Measurements from ENCODE around the gene MLST8. TPM values are rescaled to one million over a fixed set of nuclear protein-coding genes. Genes with fewer than 3 reads are reported as not detected.
A peak's percentile ranks its signal among the peaks of the same experiment; 100 is the strongest.

The MLST8 gene
- polyA plus RNA-seq, 2 donors, result 27.8 to 38.3 TPM

- Histone ChIP-seq H3K27ac (ENCODE audit: low read depth in 2 of 2, low read length in 1 of 2) (no peak within 1 kb of the TSS), H3K27me3 (ENCODE audit: control insufficient read depth in 1 of 2, insufficient read depth in 2 of 2, low read length in 2 of 2) (no peaks in the 10 kb centered on the region), H3K4me3 (ENCODE audit: low read depth in 1 of 2, low read length in 2 of 2) (no peak within 1 kb of the TSS), H3K9me3 (ENCODE audit: control insufficient read depth in 2 of 2, insufficient read depth in 1 of 2, low read depth in 1 of 2, low read length in 1 of 2) (no peaks in the 10 kb centered on the region), H3K4me1 (ENCODE audit: control insufficient read depth in 2 of 2, insufficient read depth in 2 of 2, low read length in 1 of 2) (peaks cover 7 to 27% of the 10 kb centered on the region in 2 donors), H3K36me3 (ENCODE audit: control insufficient read depth in 2 of 2, insufficient read depth in 2 of 2, low read length in 1 of 2) (peaks cover 0 to 27% of the 10 kb centered on the region in 2 donors)
- WGBS, 2 donors, result 76 to 78% methylated on average over 22 to 24 of the region's 24 CpGs
These were observed 5.4 kb downstream of the MLST8 start, which contains the start of gene BRICD5 for GRCh38 chr16:2210386-2211365. Gene BRICD5, minus strand, starts transcription at chr16:2210863. Its CDS starts 30 bp downstream, at chr16:2210833.

GRCh38 chr16:2211923-2212347, 6.7 kb downstream of the MLST8 start:
- Histone ChIP-seq H3K36me3 (ENCODE audit: control insufficient read depth in 2 of 2, insufficient read depth in 2 of 2, low read length in 1 of 2) (peaks cover 0 to 24% of the 10 kb centered on the region in 2 donors), H3K27me3 (ENCODE audit: control insufficient read depth in 1 of 2, insufficient read depth in 2 of 2, low read length in 2 of 2) (no peaks in the 10 kb centered on the region), H3K9me3 (ENCODE audit: control insufficient read depth in 2 of 2, insufficient read depth in 1 of 2, low read depth in 1 of 2, low read length in 1 of 2) (no peaks in the 10 kb centered on the region), H3K4me3 (ENCODE audit: low read depth in 1 of 2, low read length in 2 of 2) (no peak overlapping the region), H3K4me1 (ENCODE audit: control insufficient read depth in 2 of 2, insufficient read depth in 2 of 2, low read length in 1 of 2) (peaks cover 0 to 18% of the 10 kb centered on the region in 2 donors), H3K27ac (ENCODE audit: low read depth in 2 of 2, low read length in 1 of 2) (peak overlapping the region in 1 of 2 donors; percentile 47)
- 67% methylated on average over 11 of the region's 11 CpGs for WGBS, 2 donors

GRCh38 chr16:2212362-2213324, 7.4 kb downstream of the MLST8 start:
- Histone ChIP-seq H3K4me3 (ENCODE audit: low read depth in 1 of 2, low read length in 2 of 2) (peak overlapping the region in 1 of 2 donors; percentile 63), H3K27ac (ENCODE audit: low read depth in 2 of 2, low read length in 1 of 2) (peak overlapping the region in 1 of 2 donors; percentile 47), H3K9me3 (ENCODE audit: control insufficient read depth in 2 of 2, insufficient read depth in 1 of 2, low read depth in 1 of 2, low read length in 1 of 2) (no peaks in the 10 kb centered on the region), H3K36me3 (ENCODE audit: control insufficient read depth in 2 of 2, insufficient read depth in 2 of 2, low read length in 1 of 2) (peaks cover 0 to 20% of the 10 kb centered on the region in 2 donors), H3K27me3 (ENCODE audit: control insufficient read depth in 1 of 2, insufficient read depth in 2 of 2, low read length in 2 of 2) (no peaks in the 10 kb centered on the region), H3K4me1 (ENCODE audit: control insufficient read depth in 2 of 2, insufficient read depth in 2 of 2, low read length in 1 of 2) (peaks cover 0 to 18% of the 10 kb centered on the region in 2 donors)
- WGBS, 2 donors, result 46 to 50% methylated on average over 19 of the region's 19 CpGs

- Histone ChIP-seq H3K4me3 (ENCODE audit: low read depth in 1 of 2, low read length in 2 of 2) (peak overlapping the region; percentile 63 to 89), H3K27ac (ENCODE audit: low read depth in 2 of 2, low read length in 1 of 2) (peak overlapping the region; percentile 80 to 86), H3K4me1 (ENCODE audit: control insufficient read depth in 2 of 2, insufficient read depth in 2 of 2, low read length in 1 of 2) (peaks cover 0 to 18% of the 10 kb centered on the region in 2 donors), H3K9me3 (ENCODE audit: control insufficient read depth in 2 of 2, insufficient read depth in 1 of 2, low read depth in 1 of 2, low read length in 1 of 2) (no peaks in the 10 kb centered on the region), H3K27me3 (ENCODE audit: control insufficient read depth in 1 of 2, insufficient read depth in 2 of 2, low read length in 2 of 2) (no peaks in the 10 kb centered on the region), H3K36me3 (ENCODE audit: control insufficient read depth in 2 of 2, insufficient read depth in 2 of 2, low read length in 1 of 2) (peaks cover 0 to 13% of the 10 kb centered on the region in 2 donors)
- 1% methylated on average over 60 to 98 of the region's 98 CpGs for WGBS, 2 donors
These were observed 8.8 kb downstream of the MLST8 start for GRCh38 chr16:2213817-2214718.

- no peaks in the 10 kb centered on the region for H3K9me3 ChIP-seq (ENCODE audit: control insufficient read depth in 2 of 2, insufficient read depth in 1 of 2, low read depth in 1 of 2, low read length in 1 of 2)
- 0% methylated on average over 2 to 48 of the region's 48 CpGs for WGBS, 2 donors
- H3K27ac ChIP-seq (ENCODE audit: low read depth in 2 of 2, low read length in 1 of 2), result peak within 1 kb of the TSS; percentile 95
- peak within 1 kb of the TSS; percentile 63 to 89 for H3K4me3 ChIP-seq (ENCODE audit: low read depth in 1 of 2, low read length in 2 of 2)
- H3K4me1 ChIP-seq (ENCODE audit: control insufficient read depth in 2 of 2, insufficient read depth in 2 of 2, low read length in 1 of 2), result peaks cover 0 to 18% of the 10 kb centered on the region in 2 donors
- H3K27me3 ChIP-seq (ENCODE audit: control insufficient read depth in 1 of 2, insufficient read depth in 2 of 2, low read length in 2 of 2), result no peaks in the 10 kb centered on the region
- peaks cover 0 to 8% of the 10 kb centered on the region in 2 donors for H3K36me3 ChIP-seq (ENCODE audit: control insufficient read depth in 2 of 2, insufficient read depth in 2 of 2, low read length in 1 of 2)
These were observed 9.4 kb downstream of the MLST8 start, which contains the start of gene PGP for GRCh38 chr16:2214719-2214968. Gene PGP, minus strand, starts transcription at chr16:2214840. Its CDS starts 63 bp downstream, at chr16:2214777.

- WGBS, 2 donors, result 89 to 97% methylated on average over 4 of the region's 4 CpGs
- Histone ChIP-seq H3K4me3 (ENCODE audit: low read depth in 1 of 2, low read length in 2 of 2) (no peak overlapping the region), H3K27ac (ENCODE audit: low read depth in 2 of 2, low read length in 1 of 2) (no peak overlapping the region), H3K27me3 (ENCODE audit: control insufficient read depth in 1 of 2, insufficient read depth in 2 of 2, low read length in 2 of 2) (no peaks in the 10 kb centered on the region), H3K4me1 (ENCODE audit: control insufficient read depth in 2 of 2, insufficient read depth in 2 of 2, low read length in 1 of 2) (peaks cover 0 to 18% of the 10 kb centered on the region in 2 donors), H3K36me3 (ENCODE audit: control insufficient read depth in 2 of 2, insufficient read depth in 2 of 2, low read length in 1 of 2) (peaks cover 0 to 3% of the 10 kb centered on the region in 2 donors), H3K9me3 (ENCODE audit: control insufficient read depth in 2 of 2, insufficient read depth in 1 of 2, low read depth in 1 of 2, low read length in 1 of 2) (no peaks in the 10 kb centered on the region)
These were observed 11.1 kb downstream of the MLST8 start for GRCh38 chr16:2216330-2216729.

GRCh38 chr16:2223221-2223941, 18.1 kb downstream of the MLST8 start, which contains the start of gene E4F1:
Gene E4F1, plus strand, starts transcription at chr16:2223591. Its CDS starts 23 bp downstream, at chr16:2223614.
- H3K36me3 ChIP-seq (ENCODE audit: control insufficient read depth in 2 of 2, insufficient read depth in 2 of 2, low read length in 1 of 2), result peaks cover under 1 to 8% of the 10 kb centered on the region in 2 donors
- WGBS, 2 donors, result 0% methylated on average over 62 to 82 of the region's 82 CpGs
- H3K4me3 ChIP-seq (ENCODE audit: low read depth in 1 of 2, low read length in 2 of 2), result peak within 1 kb of the TSS; percentile 91 to 94
- H3K4me1 ChIP-seq (ENCODE audit: control insufficient read depth in 2 of 2, insufficient read depth in 2 of 2, low read length in 1 of 2), result peaks cover 0 to 10% of the 10 kb centered on the region in 2 donors
- H3K27me3 ChIP-seq (ENCODE audit: control insufficient read depth in 1 of 2, insufficient read depth in 2 of 2, low read length in 2 of 2), result no peaks in the 10 kb centered on the region
- no peaks in the 10 kb centered on the region for H3K9me3 ChIP-seq (ENCODE audit: control insufficient read depth in 2 of 2, insufficient read depth in 1 of 2, low read depth in 1 of 2, low read length in 1 of 2)
- peak within 1 kb of the TSS; percentile 92 for H3K27ac ChIP-seq (ENCODE audit: low read depth in 2 of 2, low read length in 1 of 2)

GRCh38 chr16:2223942-2224486, 18.8 kb downstream of the MLST8 start:
- Histone ChIP-seq H3K4me1 (ENCODE audit: control insufficient read depth in 2 of 2, insufficient read depth in 2 of 2, low read length in 1 of 2) (peaks cover 0 to 10% of the 10 kb centered on the region in 2 donors), H3K27ac (ENCODE audit: low read depth in 2 of 2, low read length in 1 of 2) (peak overlapping the region; percentile 92), H3K27me3 (ENCODE audit: control insufficient read depth in 1 of 2, insufficient read depth in 2 of 2, low read length in 2 of 2) (no peaks in the 10 kb centered on the region), H3K9me3 (ENCODE audit: control insufficient read depth in 2 of 2, insufficient read depth in 1 of 2, low read depth in 1 of 2, low read length in 1 of 2) (no peaks in the 10 kb centered on the region), H3K36me3 (ENCODE audit: control insufficient read depth in 2 of 2, insufficient read depth in 2 of 2, low read length in 1 of 2) (peaks cover 6 to 15% of the 10 kb centered on the region in 2 donors), H3K4me3 (ENCODE audit: low read depth in 1 of 2, low read length in 2 of 2) (peak overlapping the region; percentile 91 to 94)
- 2 to 4% methylated on average over 21 to 22 of the region's 22 CpGs for WGBS, 2 donors
